Measurements from ENCODE around the gene MCM10. TPM values are rescaled to one million over a fixed set of nuclear protein-coding genes. Genes with fewer than 3 reads are reported as not detected.

MCM10 gene
- total RNA-seq = 0.89 and 7.2 TPM in 2 replicates

DNA sequence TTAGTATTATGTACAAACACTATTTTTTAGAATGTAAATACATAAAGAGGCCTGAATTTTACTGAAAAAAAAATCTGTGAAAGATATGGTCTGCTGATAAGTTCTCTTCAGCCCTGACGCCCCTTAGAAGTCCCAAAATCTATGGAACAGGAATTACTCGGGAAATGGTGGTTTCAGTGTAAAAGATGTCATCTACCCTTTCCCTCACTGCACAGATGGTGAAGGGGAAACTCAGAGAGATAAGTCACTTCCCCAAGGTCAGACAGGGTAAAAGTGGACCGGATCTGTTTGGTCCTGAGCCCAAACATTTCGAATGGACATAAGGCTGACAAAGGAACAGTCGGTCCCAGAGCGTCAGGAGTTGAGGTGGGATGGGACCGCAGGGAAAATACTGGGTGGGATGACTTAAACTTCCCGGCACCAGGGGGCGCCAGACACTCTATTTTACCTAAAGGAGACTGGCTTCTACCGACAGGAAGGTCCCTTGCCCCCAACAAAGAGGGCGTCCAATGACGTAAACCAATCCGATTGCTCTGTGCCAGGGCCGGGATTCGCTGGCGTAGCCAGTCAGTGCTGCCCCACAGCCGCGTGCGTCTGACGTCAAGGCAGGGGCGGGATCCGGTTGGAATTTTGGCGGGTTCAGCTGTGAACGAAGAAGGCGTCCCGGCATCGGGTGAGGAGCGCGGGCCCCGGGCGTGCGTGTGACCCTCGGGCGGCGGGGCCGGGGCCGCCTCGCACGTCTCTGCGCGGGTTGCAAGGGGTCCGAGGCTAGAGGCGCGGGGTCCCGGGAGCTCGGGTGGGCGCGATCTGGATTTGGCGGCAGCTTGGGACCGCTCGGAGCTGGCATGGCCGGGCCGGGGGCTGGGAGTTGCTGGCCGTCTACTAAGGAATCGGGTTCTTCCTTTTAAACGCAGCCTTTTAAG, at the start of gene MCM10:
MCM10 (plus strand) TSS at position 625 of the 923 bp plus-strand sequence. CDS start 2,645 bp downstream, outside the sequence.

DNA sequence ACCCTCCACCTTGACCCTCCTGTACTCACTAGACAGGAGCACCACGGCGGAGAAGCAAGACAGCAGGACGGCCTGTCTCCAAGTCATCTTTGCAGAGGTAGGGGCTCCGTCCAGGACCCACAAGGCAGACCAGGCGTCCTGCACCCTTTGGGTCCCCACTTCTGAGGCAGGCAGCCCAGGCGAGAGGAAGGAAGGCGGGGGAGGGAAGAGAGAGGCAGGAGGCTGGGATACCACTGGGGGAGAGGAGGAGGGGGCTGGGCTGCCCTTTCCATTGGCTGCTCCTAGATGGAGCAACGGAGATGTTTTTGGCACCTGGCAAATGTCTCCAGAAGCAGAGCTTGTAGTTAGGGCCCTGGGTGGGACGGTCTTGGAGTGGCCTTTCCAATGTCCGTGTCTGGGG, 72.8 kb downstream of the MCM10 start, which contains the start of gene UCMA:
UCMA (minus strand) TSS at position 203 of the 400 bp plus-strand sequence; CDS start at position 87, 116 bp downstream.

Other genes with a start within 250 kb of the MCM10 start
- 0.05 TPM in 1 of 2 replicates, not detected in the other for gene CCDC3, start 159.8 kb upstream of the MCM10 start, total RNA-seq
- 75.7 and 86.1 TPM in 2 replicates for gene OPTN, start 61.4 kb upstream of the MCM10 start, total RNA-seq
- not detected in 2 replicates for gene UCMA, start 72.8 kb downstream of the MCM10 start, total RNA-seq
- gene PHYH, start 138.5 kb downstream of the MCM10 start, total RNA-seq = 14.8 and 15.3 TPM in 2 replicates
- 24.9 and 33.3 TPM in 2 replicates for gene SEPHS1, start 186.7 kb downstream of the MCM10 start, total RNA-seq